ENCODE data around the gene SCYL2.
"Not testable (repeated sequence)": the region's sequence is repeated elsewhere in the genome, so short reads cannot be mapped to it uniquely, and the experiment has no call there.

The SCYL2 gene

DNA sequence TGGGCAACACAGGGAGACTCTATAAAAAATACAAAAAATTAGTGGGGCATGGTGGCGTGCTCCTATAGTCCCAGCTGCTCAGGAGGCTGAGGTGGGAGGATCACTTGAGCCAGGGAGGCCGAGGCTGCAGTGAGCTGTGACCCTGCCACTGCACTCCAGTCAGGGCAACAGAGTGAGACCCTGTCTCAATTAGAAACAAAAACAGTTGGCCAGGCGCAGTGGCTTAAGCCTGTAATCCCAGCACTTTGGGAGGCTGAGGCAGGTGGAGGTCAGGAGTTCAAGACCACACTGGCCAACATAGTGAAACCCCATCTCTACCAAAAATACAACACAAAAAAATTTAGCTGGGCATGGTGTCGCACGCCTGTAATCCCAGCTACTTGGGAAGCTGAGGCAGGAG is 1.9 kb upstream of the SCYL2 start:
- DNase-seq = not testable (repeated sequence)

DNA sequence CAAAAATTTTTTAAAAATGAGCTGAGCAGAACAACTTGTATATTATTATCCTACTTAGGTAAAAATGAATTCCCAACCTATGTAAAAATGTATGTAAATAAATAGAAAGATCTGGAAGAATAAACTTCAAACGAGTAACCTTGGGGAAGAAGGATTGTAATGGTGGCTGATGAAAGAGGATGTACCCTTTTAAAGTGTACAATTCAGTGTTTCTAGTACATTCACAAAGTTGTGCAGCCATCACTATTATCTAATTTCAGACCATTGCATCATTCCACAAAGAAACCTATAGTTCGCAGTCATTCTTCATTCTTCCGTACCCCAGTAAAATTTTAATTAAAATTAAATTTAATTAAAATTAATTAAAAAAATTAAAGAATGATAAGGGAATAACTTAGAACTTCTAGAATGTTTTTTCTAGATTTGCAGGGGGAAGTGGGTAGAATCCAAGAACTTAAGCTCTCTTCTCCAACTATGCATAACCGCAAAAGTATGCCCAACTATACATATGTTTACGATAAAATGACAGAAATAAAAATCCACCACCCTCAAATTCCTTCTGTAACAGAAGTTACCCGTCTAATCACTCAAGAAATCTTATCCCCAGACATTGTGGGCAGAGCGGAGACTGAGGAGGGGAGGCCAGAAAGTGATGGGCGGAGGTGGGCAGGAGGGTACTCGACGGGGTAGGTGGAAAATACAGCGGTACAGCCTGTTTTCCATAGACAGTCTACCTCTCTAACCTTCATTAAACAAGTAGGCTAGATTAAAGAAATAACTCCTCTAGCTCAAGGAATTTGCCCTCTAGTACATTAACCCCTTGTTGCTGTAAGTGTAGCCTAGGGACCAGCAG is 1.0 kb upstream of the SCYL2 start:
- DNase-seq = no peak

DNA sequence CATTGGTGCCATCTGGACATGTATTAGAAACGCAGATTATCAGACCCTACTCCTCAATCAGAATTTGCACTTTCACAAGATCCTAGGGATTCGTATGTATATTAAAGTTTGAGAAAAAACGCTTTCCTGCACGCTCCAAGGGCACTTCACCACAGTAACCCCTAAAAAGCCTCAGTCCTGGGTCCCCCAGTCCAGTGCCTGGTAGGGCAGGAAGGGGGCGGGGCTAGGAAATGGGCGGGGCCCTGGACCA is 467 bp upstream of the SCYL2 start:
- DNase-seq = no peak

DNA sequence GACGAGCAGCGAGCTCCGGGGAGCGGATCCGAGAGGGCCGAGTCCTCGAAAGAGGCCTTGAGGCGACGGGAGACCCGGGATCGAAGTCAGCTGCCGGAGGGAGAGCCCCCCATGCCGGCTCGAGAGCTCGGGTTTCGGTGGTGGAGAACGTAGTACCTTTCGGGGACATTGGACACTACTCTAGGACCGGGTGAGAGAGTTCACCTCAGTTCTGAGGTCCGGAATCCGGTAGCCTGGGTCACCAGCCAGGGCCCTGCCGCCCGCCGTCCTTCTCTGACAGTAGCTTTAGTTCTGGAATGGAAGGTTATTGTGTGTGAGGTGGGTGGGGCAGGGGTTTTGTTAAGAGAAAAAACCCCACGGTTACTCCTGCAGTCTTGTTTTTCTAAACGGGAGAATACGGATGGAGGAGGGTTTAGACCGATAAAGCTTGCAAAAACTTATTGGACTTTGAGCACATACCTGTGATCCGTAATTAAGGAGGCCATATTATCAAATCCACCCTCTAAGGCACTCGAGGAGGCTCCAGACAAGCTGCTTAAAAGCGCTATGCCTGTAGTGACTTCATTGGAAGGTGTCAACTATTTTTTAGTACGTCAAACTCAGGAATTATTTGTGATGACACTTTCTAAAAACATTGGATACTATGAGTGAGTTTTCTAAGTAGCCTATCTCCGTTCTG is 765 bp downstream of the SCYL2 start:
- DNase-seq = no peak

DNA sequence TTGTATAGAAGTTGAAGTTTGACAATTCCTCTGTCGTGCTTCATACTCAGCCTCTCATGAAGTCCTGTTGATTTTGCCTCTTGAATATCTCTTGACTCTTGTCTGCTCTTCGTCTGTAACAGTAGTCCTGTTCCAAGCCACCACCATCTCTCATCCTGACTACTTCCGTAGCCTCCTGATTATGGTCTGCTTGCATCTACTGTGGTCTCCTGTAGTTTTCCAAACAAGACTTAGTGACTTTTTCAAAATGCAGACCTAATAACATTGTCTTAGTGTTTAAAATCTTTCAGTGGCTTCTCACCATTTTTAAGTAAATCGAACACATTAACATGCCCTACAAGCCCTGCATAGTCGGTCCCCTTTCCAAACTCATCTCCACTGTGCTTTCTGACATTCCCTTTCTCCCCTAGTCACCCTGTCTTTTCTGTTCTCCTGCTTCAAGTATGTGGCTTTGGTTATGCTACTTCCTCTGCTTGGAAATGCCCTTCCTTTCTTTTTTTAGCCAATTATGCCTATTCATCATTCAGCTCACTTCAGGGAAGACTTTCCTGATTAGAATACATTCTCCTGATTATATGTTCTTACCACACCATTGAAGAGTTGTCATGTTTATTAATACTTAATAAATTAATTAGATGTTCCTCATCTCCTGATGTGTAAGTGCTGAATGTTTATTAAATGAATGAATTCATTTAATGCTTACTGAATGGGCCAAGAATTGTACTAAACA is 2.0 kb downstream of the SCYL2 start:
- no peak for DNase-seq

DNA sequence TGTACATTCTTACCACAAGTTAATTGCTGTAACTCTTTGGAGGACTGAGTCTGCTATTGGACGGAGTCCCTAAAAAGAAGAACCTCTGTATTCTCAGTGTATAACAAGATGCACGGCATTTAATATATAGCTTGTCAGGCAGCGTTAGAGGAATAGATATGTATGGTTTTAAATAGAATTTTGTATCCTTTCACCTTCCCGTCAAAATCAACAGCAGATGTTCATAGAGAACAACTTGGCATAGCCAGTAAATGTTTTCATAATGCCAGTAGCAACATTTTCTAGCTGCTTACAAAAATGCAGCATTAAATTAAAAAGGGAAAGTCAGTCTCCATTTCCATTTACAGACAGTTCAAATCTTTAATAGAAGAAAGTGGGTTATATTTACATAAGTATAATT is 6.8 kb downstream of the SCYL2 start:
- DNase-seq = no peak

DNA sequence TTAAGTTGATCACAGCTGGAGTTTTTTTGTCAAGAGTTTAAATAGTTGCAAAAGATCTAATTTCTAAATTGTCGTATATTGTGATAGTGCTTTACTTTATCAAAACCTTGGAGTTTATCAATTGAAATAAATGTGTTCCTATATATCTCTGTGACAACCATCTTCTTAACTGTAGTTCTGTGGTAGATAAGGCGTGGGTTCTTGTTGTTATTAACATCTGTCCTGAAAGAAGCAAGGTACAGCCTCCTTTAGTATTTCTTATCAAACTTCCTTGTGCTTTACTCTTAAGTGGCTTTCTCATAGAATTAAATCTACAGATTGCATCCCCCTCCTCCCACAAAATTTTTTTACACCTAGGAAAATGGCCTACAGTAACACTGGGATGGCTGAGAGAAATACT is 7.3 kb downstream of the SCYL2 start:
- DNase-seq = no peak

DNA sequence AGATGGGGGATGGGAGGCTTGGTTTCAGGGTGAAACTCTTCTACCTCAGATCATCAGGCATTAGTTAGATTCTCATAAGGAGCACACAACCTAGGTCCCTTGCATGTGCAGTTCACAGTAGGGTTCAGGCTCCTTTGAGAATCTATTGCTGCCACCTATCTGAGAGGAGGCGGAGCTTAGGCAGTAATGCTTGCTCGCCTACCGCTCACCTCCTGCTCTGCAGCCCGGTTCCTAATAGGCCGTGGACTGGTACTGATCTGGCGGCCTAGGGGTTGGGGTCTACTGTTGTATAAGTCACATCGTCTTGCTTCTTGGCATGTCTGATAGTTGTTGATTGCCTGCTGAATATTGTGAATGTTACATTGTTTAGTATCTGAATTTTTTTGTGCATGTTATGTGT is 12.2 kb downstream of the SCYL2 start:
- DNase-seq = no peak

DNA sequence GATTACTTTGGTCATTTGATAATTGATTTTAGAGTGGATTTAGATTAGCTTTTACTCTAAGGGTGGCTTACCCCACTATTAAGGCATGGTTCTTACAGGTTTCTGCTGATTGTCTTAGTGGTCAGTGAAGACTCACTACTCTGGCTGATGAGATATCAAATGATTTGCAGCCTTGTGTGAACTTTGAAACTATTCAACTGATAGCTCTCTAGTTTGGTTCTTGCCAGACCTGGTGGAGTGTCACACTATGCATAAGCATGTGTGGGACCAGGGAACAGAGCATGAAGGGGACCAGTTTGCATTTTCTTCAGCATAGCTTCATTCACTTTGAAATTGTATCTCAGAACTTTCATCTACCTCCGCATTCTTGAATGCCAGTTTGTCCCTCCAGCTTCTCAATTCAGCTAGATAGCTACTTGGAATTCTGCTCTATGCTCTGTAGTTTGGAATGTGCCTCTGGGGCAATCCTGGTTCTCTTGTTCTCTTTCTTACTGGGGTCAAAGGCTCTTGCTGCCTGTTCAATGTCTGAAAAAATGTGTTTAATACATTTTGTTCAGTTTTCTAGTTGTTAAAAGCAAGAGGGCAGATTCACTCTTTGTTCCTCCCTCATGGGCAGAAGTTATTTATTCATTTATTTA is 12.7 kb downstream of the SCYL2 start:
- DNase-seq = no peak

DNA sequence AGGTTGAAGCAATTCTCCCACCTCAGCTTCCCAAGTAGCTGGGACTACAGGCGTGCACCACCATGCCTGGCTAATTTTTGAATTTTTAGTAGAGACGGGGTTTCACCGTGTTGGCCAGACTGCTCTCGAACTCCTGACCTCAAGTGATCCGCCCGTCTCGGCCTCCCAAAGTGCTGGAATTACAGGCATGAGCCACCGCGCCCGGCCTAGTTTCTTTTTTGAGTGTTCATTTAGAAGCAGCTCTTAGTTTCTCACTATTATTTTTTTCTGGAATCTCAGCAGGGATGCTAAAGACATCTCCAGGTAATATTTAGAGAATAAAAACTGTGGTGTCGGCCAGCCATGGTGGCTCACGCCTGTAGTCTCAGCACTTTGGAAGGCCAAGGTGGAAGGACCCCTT is 17.6 kb downstream of the SCYL2 start:
- DNase-seq = not testable (repeated sequence)

DNA sequence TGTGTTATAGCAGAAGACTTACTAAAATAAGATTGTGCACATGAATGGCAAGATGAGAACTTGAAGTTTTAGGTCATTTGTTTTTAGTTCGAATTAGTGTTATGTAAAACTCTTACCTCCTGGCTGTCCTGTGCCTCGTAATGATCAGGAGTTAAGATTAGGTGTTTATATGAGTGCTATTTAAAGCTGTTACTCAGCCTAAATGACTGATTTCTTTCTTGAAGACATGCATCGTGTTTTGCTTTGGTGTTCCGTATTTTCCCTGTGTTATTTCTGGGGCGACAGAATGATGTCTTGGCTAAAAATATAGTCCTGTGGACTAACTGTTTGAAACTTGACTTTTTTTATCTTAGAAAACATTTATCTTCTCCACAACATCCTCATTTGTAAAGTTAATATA is 22.1 kb downstream of the SCYL2 start:
- DNase-seq = no peak

DNA sequence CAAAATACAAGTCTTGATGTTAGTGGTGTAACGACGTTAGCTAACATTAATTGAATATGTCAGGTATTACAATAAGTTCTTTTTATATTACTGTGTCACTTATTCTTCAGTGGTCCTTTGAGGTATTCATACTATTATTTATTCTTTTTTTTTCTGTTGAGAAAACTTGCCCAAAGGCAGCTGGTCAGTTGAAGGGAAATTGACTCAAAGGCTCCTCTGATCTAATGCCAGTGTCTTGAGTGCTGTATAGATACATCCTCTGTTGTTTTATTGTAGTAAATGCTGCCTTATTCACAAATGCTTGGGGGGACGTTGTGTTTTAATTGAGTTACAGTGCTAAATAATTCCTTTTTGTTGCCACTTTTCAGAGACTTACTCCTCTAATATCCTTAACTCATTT is 23.0 kb downstream of the SCYL2 start:
- DNase-seq = no peak

DNA sequence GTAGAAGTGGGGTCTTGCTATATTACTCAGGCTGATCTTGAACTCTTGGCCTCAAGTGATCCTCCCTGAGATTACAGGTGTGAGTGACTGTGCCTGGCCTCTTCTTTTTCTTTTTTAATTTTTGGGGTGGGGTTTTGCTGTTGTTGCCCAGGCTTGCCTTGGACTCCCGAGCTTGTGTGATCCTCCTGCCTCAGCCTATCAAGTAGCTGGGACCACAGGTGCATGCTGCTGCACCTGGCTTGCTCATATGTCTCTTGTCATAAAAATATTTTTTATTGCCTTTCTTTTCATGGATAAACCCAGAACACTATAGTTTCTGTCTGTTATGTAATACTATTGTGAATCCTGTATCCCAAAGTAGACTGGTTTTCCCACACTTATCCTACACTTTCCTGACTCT is 26.0 kb downstream of the SCYL2 start:
- no peak for DNase-seq

DNA sequence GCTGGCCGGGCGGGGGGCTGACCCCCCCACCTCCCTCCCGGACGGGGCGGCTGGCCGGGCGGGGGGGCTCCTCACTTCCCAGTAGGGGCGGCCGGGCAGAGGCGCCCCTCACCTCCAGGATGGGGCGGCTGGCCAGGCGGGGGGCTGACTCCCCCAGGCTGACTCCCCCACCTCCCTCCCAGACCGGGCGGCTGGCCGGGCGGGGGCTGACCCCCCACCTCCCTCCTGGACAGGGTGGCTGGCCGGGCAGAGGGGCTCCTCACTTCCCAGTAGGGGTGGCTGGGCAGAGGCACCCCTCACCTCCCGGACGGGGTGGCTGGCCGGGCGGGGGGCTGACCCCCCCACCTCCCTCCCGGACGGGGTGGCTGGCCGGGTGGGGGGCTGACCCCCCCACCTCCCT is 27.4 kb downstream of the SCYL2 start:
- not testable (repeated sequence) for DNase-seq

DNA sequence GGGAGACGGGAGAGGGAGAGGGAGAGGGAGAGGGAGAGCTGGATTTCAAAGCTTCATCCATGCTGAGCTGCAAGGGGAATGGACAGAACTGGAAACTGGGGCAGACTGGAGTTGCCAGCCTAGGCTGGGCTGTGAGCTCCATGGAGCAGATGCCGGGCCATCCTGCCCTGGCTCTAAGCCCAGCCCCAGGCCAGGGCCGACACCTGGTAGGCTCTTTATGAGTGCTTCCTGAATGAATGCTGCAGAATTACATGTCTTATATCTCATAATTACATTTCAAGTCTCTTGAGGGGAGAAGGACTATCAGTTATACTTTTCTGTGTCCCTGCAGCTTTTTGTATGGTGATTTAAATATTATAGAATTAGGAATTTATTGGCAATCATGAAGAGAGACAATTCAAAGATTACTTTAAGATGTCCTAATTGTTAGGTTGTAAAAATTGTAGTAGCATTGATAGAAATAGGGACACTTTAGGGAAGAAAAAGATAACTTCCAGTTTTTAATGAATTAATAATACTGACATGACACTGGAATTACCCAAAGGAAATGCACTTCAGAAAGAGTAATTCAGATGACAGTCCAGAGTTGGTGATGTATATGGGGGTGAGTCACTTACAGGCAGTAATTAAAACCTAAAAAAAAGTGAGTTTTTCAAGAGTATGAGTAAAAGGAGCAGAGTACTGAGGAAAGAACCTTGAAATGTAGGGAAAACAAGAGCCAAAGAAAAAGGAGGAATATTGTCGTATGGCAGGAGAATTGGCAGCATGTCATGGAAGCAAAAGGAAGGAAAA is 29.0 kb downstream of the SCYL2 start:
- no peak for DNase-seq

DNA sequence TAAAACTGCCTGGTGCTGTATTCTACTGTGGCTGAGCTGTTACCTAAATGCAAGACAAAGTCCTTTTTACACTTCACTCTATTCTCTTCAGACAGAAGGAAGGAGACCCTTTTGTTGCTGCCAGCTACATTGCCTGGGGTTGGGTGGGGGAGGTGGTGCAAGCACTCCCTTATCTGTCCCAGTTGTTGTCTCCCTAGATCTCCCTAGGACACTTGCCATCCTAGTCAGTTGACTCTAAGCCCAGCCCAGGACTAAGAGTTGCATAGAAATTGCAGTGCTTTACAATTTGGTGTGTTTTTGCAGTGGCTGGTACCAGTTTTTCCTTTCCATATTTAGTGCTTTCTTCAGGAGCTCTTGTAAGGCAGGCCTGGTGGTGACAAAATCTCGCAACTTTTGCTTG is 35.1 kb downstream of the SCYL2 start:
- DNase-seq = no peak

DNA sequence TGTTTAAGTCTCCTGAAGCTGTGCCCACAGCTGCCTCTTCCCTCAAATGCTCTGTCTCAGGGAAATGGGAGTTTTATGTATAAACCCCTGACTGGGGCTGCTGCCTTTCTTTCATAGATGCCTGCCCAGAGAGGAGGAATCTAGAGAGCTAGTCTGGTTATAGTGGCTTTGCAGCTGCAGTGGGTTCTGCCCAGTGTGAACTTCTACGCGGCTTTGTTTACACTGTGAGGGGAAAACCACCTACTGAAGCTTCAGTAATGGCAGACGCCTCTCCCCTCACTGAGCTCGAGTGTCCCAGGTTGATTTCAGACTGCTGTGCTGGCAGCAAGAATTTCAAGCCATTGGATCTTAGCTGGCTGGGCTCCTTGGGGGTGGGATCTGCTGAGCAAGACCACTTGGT is 36.9 kb downstream of the SCYL2 start:
- no peak for DNase-seq

DNA sequence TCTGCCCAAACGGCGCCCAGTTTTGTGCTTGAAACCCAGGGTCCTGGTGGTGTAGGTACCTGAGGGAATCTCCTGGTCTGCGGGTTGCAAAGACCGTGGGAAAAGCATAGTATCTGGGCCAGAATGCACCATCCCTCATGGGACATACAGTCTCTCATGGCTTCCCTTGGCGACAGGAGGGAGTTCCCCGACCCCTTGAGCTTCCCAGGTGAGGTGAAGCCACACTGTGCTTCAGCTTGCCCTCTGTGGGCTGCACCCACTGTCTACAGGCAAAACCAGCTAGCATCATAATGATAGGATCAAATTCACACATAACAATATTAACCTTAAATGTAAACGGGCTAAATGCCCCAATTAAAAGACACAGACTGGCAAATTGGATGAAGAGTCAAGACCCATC is 37.4 kb downstream of the SCYL2 start:
- not testable (repeated sequence) for DNase-seq

DNA sequence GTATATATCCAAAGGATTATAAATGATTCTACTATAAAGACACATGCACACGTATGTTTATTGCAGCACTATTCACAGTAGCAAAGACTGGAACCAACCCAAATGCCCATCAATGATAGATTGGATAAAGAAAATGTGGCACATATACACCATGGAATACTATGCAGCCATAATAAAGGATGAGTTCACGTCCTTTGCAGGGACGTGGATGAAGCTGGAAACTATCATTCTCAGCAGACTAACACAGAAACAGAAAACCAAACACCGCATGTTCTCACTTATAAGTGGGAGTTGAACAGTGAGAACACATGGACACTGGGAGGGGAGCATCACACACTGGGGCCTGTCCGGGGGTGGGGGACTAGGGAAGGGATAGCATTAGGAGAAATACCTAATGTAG is 41.2 kb downstream of the SCYL2 start:
- DNase-seq = not testable (repeated sequence)

DNA sequence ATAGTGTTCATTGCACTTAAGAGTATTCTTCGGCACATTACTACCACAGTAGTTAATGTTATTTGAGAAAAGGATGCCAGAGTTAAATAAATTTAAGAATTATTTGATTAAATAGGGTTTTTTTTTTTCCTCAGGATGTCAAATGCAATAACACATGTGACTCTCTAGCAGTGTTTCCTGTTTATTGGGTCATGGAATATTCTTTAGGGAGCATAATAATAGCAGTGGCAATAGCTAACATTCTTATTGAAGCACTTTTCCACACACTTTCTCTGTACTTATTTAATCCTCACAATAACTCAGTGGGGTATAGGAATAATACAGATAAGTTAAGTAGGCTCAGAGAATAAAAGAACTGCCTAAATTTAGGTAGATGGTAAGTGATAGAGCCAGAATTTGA is 44.3 kb downstream of the SCYL2 start:
- no peak for DNase-seq

DNA sequence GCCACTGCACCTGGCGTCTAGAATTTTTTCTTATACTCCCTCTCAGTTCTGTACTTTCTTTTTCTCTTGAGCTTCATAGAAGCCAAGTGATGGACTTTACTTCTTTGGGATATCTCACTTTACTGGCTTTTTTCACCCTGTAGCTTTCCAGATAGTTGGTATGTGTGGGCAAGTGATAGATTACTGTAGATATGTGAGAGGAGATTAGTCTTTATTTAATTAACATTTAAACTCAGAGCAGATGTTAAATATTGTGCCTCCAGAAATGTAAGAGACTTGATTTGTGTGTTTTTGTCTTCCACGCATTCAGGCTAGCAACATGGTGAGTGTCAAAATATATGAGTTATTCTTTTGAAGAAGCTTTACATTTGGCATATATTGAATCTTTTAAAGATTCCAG is 50.4 kb downstream of the SCYL2 start:
- DNase-seq = no peak

DNA sequence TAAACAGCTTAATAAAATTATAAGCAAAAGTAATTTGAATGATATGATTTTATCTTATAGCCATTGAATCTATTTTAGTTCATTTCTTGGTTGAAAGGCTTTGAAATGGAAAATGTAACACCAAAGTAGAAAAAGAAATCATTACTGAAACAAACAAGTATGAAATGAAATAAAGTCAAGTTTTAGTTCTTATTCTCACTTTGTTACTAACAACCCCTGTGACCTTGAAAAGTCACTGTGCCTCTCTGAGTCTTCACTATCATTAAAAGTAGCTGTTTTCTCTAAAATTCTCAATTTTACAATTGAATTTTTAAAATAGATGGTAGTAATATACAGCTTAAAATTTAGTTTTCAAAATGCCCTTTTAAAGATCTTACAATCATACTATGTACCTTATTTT is 57.5 kb downstream of the SCYL2 start:
- DNase-seq = no peak

DNA sequence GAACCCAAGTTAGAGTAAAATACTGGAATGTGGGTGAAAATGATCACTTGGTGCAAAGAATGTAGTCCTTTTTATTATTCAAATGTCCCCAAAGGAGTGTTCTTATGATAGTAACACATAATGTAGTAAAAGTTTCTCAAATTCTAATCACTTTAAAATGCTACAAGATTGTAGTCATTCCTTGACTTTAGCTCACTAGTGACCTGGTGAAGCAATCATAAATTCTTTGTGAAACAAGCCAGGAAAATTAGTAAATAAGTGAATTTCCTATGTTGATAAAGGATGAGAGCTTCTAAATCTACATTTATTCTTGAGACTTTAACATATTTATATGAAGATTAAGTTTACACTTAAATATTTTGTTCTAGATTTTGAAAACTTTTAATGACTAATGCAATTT is 59.2 kb downstream of the SCYL2 start:
- DNase-seq = no peak

Data from NCI-H748 treated with DMSO at 0.1 percent for 48 hours (cell line).